GM03348 (cell line): Measurements from ENCODE around the gene BNC2.
"Not testable (repeated sequence)": the region's sequence is repeated elsewhere in the genome, so short reads cannot be mapped to it uniquely, and the experiment has no call there.

Experiments used
- DNase-seq: peaks from one replicate; pipeline ENCODE4 v3.0.0; 2012; ENCODE audit warnings: low spot score

The BNC2 gene

DNA sequence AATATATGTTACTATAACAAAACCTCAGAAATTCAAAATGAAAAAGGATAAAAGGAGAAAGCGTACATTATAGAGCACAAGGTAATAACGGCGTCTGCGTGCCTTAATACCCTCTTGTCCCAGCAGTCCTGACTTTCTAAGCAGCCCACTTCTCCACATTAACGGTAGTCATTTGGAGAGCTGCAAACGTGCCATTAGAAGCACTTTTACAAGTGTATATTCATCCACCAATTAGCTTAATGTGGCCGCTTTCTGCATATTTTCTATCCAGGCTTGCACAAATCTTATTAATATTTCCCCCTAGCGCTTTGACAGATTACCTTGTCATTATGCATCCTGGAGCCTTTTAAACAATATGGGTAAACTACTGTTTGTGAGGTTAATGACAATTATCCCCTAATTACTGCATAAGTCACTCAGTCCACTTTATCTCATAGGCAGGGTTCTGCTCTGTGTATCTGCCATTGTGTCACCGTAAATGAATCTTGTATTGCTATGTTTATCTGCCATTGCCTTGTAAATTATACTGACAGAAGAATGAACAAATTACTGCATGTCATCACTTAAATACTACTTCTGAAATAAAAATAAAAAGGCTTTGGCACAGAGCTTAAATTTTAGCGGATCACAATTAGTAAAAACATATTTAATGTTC is 421.3 kb downstream of the BNC2 start:
- no peak for DNase-seq

DNA sequence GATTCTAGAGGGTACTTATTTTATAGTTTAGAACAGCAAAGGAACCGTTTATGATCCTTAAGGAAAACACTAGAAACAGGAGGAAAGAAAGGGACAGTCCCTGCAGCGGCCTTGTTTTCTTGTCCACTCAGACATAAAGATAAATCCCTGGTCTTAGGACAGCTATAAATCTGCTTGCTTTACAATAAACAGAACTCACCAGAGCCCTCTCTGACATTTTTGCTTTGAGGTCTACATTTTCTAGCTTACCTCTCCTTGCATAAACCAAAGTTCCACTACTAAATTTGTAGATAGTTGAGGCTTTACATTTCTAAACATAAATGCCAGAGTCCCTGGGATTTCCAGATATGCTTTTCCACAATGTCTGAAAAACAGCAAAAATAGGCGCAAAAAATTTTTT is 422.5 kb downstream of the BNC2 start:
- no peak for DNase-seq

DNA sequence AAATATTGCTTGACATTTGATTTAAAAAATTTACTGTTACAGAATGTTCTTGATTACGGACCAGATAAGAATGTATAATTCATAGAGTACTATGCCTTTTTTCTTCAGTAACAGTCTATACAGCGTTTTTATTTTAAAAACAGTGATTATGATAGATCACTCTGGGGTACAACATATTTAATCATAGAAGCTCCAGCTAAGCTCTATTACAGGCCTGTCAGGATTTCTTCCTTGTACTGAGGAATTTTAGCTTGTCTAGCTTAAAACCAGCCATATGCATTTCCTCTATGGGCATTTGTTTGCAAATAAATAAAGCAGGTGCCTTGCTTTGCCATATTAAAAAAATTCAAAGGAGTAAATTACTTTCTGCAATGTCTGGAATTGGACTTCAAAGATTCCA is 423.8 kb downstream of the BNC2 start:
- no peak for DNase-seq

DNA sequence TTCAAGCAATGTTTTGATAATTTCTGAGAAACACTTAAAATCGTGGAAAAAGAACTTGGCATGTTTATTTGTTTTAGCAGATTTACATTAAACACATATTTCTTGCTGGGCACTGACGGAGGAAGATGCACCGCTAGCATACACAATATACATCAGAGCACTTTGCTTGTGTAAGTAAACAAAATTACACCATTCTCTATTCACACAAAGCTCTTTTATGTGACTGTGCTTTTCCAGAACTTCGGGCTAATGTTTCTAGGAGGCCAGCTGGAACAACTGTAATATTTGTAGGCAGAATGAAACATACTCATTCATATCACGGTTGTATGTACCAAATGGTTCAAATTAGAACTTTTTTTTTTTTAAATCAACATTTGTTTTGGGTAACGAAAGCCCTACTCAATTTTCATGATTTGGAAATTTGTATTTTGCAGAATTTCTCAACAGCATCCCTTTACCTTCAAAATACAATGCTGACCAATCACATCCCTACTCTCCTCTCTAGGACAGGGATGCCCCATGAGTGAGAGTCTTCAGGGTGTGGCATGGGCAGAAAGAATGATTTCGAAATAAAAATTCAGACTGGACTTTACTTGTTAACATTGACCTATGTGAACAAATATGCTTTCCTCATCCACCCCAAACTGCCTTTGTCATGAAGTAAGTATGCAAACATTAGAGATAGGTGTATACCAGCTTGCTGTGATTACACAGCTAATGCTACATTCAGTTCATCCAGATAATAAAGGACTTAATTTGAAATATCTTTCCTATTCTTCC is 425.1 kb downstream of the BNC2 start:
- DNase-seq = peak; percentile 52

DNA sequence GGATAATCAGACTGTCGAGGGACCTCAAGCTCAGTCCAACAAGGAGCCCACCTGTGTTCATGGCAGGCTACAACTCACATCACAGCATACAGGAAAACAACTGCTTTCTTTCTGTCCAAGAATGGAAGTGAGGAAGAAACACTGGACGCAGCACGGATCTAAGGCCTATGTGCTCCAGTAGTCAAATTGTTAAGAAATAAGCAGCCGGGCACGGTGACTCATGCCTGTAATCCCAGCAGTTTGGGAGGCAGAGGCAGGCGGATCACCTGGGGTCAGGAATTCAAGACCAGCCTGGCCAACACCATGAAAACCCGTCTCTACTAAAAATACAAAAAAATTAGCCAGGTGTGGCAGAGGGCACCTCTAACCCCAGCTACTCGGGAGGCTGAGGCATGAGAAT is 427.8 kb downstream of the BNC2 start:
- DNase-seq = no peak

DNA sequence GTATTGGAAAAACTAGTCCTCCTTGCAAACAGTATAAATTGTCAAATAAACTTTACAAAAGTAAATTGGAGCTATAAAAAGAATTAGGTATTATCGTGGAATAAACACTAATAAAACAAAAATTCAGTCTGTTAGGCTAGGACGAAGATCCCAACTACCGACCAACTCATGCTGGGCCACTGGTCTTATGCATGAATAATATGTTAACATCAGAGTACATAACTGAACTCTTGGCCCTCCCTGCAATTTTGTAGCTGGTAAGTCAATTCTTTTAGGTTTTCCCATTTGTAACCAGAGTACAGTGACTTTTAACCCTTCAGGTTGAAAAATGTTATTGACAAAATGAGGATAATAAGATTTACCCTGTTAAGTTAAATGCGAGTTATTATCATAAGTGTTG is 428.7 kb downstream of the BNC2 start:
- DNase-seq = no peak

DNA sequence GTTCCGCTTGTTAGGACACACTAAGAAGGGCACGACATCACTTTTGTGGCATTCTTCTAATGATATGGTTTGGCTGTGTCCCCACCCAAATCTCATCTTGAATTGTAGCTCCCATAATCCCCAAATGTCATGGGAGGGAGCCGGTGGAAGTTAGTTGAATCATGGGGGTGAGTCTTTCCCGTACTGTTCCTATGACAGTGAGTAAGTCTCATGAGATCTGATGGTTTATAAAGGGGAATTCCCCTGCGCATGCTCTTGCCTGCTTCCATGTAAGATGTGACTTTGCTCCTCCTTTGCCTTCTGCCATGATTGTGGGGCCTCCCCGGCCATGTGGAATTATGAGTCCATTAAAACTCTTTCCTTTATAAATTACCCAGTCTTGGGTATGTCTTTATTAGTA is 431.6 kb downstream of the BNC2 start:
- not testable (repeated sequence) for DNase-seq

DNA sequence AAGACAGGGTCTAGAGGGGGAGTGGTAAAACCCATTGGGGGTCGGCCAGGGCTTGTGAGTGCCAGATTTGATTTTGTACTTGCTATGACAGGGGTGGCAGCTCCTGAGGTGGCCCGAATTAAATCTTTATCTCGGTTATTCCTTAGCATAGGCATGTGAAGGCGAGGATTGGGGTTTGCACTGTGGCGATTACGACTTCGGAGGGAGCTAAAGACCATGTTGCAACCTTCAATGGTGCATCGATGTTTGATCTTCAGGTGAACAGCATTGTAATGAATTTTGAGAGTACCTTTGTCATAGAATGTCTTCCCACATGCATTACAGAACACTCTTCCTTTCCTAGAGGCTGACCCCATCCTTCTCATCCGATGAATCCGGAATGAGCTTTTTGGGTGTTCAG is 433.9 kb downstream of the BNC2 start:
- no peak for DNase-seq

DNA sequence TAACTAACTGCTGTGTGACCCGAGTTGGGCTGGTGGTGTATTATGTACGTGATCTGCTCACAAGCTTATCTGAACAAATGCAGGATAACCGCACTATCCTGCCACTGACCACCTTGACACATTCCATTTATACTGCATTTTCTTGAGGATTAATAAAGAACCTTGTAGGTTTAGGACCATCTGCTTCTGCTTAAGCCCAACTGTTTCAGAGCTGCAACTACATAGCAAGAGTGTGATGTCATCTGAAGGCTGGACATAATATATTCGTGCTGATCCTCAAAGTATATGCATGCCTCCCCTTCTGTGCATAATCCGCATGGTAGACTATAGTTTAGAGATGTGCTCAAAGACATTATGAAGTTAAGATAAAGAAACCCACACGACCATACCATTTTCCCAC is 435.9 kb downstream of the BNC2 start:
- peak; percentile 56 for DNase-seq

DNA sequence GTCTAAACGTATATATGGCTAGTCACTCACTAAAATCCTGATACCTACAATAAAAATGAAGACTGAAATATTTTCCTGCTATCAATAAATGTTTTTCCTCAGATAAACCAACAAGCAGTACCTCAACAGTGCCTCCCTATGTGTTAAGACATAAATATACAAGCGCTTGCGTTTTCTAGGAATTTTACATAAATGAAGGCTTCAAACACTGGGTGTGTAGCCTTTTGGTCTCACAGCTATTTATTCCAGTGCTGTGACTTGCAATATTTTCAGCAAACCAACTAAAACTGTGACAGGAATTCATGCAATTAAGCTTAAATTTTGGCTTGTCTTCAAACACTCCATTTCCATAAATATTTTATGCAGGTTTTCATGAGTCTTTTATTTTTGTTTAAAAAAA is 437.0 kb downstream of the BNC2 start:
- DNase-seq = no peak

DNA sequence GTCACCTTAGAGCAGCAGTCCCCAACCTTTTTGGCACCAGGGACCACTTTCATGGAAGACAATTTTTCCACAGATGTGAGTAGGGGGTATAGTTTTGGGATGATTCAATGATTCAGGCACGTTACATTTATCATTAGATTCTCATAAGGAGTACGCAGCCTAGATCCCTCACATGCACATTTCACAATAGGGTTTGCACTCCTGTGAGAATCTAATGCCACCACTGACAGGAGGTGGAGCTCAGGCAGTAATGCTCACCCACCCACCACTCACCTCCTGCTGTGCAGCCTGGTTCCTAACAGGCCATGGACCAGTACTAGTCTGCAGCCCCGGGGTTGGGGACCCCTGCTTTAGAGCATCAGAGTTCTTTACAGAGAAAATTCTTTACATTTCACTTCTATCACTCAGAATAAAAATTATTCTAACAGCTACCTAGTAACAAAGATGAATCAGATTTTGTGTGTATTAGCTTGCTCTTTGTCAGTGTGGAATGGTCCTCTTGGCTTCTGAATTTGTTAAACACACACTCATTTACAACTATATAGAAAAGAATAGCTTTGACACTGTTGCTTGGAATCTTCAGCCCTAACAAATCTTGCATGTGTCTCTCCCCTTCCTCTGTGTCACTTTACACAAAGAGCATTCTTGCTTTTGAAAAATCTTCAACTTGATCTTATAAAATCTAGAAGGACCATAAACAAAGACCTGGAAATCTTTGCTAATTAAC is 438.6 kb downstream of the BNC2 start:
- no peak for DNase-seq

DNA sequence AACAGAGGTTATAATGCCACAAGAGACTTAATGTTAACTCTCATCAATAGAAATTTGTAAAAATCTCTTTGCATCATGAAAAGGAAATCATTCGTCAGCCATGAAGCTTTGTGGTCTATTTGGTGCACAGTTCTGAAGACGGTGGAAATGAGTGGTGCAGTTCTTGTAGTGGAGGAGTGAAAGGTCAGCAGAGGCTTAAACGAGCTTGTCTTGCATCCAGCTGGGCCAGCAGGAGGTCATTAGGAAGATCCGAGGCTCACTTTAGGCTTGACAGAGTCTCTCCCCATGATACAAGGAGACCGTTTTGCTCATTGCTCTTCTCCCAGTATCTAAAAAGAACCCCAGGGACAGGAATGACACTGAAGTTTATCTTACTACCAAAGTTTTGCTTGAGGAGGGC is 440.8 kb downstream of the BNC2 start:
- DNase-seq = no peak

DNA sequence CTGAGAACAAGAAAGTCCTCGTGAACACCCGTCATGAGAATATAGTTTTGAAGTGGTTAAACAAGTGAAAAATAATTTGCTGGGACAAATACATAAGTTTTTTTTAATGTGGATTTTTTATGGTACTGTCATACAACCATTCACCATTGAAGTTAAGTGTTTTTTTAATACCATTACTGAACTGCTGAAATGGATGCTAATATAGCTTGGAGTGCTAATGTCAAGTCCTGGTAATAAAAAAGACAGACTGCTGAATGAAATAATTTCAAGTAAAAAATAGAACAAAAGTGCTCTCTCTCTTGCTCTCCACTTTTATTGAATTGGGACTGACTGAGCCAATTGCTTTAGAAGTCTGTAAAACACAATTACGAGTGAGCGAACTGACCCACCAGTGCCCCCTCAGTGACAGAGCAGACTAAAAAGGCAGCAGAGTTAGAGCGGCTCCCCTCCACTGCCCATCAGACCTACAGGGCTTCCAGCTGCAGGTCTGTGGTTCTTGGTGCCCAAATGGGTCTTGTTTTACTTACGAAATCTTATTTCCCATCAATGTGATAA is 442.5 kb downstream of the BNC2 start:
- no peak for DNase-seq

DNA sequence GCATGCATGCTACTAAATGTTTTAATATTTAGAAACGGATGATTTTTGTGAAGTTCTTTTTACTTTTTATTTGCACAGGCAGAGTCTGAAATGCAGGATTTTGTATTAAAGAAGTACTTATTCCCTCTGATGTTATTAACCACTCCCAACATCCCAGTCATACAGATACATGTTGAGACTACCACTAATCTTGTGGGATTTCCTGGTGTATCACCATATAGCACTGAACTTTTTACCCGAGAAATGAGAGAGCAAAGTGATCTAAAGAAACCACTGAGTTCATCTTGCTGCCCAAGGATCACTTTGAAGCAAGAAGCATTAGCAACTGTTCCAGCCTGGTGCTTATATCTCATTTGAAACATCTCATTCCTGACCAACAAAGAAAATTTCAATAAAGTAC is 443.8 kb downstream of the BNC2 start:
- DNase-seq = no peak

DNA sequence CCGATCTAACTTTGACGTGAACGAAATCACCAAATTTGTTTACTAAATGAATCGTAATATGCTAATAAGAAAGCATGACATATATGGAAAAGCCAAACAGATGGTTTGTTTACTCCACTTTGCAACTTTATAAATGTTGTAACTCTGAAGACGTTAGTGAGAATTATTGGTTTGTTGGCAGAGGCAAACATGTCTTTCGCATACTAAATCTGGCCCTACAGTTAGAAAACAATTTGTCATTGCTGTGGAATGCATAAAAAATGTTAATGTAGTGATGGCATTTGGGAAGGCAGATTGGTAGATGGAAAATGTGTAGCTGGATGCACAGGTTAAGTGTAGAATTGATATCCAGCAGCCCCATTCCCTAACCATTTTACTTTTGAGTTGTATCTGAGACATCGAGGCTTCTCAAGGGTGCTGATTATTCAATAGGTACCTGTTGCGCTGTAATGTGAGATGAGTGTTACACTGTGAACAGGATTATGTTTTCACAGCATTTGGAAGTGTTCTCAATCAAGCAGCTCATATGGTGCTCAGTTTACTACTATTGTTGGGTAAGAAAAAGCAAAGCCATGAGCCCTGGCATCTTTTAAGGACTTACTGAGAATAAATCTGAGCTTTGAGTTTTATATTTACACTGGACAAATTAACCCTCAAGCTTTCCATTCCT is 444.8 kb downstream of the BNC2 start:
- DNase-seq = peak; percentile 31

DNA sequence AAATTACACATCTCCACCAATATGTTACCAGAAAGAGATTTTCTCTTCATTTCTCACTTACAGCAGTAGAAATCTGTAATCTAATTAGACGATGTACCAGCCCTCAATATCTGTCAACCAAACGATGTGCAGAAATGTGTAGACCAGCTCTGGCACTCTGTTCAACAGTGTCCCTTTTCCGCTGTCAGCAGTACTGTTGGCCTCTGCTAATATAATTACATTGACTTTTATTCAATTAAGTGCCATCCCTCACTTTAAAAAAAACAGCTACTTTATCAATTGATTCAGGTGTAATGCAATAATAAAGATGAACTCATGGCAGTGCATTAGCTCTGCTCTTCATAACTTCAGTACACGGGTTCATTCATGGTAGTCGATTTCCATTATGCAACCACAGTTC is 448.4 kb downstream of the BNC2 start:
- no peak for DNase-seq

DNA sequence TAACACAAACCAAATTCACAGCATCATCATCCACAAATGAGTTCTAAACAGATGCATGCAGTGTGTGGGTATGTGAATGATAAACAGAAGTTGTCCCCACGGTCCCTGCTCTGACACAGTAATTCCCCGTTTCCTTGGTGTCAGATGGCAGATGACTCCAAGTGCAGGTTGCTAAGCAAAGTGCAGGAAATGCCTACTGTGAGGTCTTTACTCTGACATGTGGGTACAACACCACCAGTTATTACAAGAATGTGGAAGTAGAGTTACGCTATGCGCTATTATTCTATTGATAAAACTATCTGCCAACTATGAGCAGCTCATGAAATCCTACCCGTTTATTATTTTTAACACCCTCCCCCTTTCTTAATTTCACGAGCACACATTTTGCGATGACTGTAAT is 448.9 kb downstream of the BNC2 start:
- no peak for DNase-seq

DNA sequence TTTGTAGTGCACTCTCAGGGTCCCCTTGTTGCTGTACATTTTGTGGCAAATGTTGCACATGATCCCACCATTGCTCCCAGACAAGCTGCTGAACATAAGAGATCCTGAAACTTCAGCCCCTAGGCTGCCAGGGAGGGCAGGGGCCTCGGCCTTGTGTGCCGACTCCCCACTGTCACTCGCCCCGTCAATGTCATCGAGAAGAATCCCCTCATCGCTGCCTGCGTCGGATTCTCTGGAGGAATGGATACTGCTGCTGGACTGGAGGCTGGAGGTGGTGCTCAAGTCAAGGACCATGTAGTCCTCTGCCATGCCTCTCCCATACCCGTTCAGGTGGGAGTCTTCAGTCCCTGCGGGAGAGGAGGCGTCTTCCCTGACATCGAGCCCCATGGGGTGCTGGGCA is 451.3 kb downstream of the BNC2 start:
- no peak for DNase-seq

DNA sequence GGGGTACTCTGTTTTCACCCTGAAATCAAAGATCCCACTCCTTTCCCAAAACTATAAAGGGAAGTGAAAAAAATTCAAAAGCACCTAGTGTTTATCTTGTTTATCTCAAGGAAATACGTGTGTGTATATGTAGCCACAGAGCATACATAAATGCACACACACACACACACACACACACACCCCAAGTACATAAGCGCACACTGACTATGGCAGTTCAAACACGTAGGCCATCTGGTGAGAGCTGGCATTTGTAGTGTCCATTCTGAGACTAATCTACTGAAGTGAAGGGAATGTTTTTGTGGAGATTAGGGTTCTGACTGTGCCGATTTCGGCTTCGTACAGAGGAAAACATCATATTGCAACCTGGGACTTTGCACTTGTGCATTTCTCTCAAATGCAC is 451.7 kb downstream of the BNC2 start:
- DNase-seq = no peak

DNA sequence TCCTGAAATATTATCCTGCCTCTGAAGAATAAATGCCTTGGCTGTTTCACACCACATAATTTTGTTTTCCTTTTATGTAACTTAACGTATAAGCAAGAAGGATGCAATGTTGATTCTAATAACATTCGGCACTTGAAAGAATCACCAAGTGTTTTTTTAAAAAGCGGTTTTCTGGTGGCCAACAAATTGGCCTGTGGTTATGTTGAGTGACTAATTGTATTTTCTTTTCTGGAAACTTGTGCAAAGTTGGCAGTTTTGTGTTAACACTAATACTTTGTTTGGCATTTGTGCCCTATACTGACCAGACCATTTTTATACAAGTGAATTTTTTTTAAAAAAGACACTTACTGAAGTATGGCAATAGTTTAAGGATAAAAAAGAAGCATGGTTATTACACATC is 452.7 kb downstream of the BNC2 start:
- no peak for DNase-seq

DNA sequence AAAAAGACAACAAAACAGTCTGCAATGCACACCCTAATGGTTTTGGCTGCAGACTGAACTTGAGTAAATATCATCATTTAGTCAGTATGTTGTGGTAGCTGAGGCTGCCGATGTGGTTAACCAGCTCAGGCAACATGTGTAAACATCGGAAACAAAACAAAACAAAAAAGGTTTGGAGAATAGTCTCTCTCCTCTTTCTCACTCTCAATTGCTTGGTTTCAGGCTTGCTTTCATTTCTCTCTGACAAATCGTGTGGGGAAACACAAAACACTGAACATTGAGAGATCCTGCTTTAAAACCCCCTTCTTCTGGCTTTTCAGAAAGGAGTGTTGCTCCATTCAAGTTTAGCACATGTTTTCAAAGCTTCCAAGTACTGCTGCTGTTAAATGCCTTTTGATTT is 453.3 kb downstream of the BNC2 start:
- DNase-seq = peak; percentile 72

DNA sequence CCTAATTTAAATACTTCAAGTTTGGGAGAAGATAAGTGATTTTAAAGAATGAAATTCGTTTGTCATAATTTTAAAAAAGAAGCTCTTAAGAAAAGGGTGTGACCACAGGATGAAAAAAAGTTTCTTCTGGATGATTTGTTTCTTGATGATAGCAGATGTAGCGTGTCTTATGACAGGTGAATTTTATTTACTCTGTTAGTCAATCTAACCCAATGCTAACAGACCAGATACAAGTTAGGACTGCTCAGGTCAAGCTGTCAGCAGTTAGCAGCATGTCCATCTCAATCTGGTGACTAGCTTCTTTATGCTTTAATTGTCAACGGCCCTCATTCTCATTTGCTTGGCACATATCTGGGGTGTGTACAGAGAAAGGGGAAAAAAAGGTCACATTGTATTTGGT is 456.0 kb downstream of the BNC2 start:
- no peak for DNase-seq
